Sigmoid colon (tissue), 4 donors: ENCODE data around the gene RPUSD3.

Experiments
- EP300 ChIP-seq, 4 donors: sonication (generic); formaldehyde crosslinking; IDR thresholded peaks; one replicate each; pipeline ENCODE4 v1.6.1; 2017; ENCODE audit warnings: antibody characterized with exemption in 4 of 4
- POLR2A ChIP-seq, 2 donors: fragments of 450-650 bp; IDR thresholded peaks; one replicate each; pipeline ENCODE4 v1.6.1; 2016; ENCODE audit warnings: antibody characterized with exemption in 2 of 2, mild to moderate bottlenecking in 2 of 2, moderate library complexity in 2 of 2
- POLR2AphosphoS5 ChIP-seq, 4 donors: sonication (generic); formaldehyde crosslinking; IDR thresholded peaks; one replicate each; pipeline ENCODE4 v1.6.1; 2017; ENCODE audit warnings: antibody characterized with exemption in 4 of 4
- TF ChIP-seq, protein P1 (sequence below), 4 experiments: fragments of 450-650 bp in 3 of 4; fragments of 200-600 bp in 1 of 4; IDR thresholded peaks; one replicate each; pipeline ENCODE4 v1.5.1; 2016 to 2019; ENCODE audit warnings: antibody characterized with exemption in 4 of 4, mild to moderate bottlenecking in 3 of 4, moderate library complexity in 2 of 4

DNA sequence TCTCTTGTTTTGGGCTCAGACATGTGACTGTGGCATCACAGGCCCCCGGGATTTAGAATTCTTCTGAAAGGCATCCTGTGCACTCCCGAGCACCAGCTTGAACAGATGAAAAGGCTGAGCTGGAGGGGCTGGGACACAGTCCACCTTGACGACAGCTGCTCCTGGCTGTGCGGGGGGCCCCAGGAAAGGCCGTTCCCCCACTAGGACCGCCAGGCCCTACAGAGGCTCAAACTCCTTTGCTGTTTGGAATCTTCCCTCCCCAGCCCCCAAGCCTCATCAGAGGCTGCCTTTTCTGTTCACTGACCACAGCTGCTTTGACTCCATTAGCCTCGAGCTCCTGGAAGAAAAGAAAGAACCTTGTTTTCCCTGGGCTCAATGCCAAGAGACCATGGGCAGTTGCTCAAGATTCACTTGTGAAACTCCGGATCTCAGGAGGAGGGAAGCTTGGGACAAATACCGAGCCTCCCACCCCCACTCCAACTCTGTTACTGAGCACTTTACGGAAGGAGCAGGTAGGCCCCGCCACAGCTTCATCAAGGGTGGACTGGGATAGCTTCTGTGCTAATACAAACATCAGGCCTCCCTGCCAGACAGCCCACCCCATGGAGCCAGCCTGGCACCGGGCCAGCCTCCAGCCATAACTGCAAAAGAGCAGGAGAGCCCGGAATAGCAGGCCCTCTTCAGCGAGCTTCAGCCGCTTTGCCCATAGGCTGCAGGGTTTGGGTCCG lies 20.6 kb upstream of the RPUSD3 start:
- TF ChIP-seq, protein P1, sequence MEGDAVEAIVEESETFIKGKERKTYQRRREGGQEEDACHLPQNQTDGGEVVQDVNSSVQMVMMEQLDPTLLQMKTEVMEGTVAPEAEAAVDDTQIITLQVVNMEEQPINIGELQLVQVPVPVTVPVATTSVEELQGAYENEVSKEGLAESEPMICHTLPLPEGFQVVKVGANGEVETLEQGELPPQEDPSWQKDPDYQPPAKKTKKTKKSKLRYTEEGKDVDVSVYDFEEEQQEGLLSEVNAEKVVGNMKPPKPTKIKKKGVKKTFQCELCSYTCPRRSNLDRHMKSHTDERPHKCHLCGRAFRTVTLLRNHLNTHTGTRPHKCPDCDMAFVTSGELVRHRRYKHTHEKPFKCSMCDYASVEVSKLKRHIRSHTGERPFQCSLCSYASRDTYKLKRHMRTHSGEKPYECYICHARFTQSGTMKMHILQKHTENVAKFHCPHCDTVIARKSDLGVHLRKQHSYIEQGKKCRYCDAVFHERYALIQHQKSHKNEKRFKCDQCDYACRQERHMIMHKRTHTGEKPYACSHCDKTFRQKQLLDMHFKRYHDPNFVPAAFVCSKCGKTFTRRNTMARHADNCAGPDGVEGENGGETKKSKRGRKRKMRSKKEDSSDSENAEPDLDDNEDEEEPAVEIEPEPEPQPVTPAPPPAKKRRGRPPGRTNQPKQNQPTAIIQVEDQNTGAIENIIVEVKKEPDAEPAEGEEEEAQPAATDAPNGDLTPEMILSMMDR (IDR thresholded peaks at IDR 0.05), result no peak
- TF ChIP-seq POLR2A (IDR thresholded peaks at IDR 0.05) (no peak), EP300 (IDR thresholded peaks at IDR 0.05) (no peak), POLR2AphosphoS5 (IDR thresholded peaks at IDR 0.05) (peak in 2 of 4 donors; percentile 20 to 54)
